RPMI7951 (cell line): ENCODE measurements around the gene DELE1. TPM values are rescaled to one million over a fixed set of nuclear protein-coding genes. Genes with fewer than 3 reads are reported as not detected.
A peak's percentile ranks its signal among the peaks of the same experiment; 100 is the strongest.
"Not testable (repeated sequence)": the region's sequence is repeated elsewhere in the genome, so short reads cannot be mapped to it uniquely, and the experiment has no call there.

ENCODE experiments used
- DNase-seq: peaks from one replicate; pipeline ENCODE4 v3.0.0-alpha.2; 2012; ENCODE audit warnings: low read depth
- total RNA-seq: library from RNA; depleted of rRNA; stranded (reverse); fragments of >200 nt; shearing (Covaris generic); gene quantifications from 2 replicates; pipeline ENCODE4 v1.2.3, GENCODE V29; 2014

The DELE1 gene
- total RNA-seq, 1 experiment from 2014 or later, result 33.9 TPM

GRCh38 chr5:141889282-141889871 is 34.3 kb upstream of the DELE1 start:
- DNase-seq, result peak; percentile 25

DNA sequence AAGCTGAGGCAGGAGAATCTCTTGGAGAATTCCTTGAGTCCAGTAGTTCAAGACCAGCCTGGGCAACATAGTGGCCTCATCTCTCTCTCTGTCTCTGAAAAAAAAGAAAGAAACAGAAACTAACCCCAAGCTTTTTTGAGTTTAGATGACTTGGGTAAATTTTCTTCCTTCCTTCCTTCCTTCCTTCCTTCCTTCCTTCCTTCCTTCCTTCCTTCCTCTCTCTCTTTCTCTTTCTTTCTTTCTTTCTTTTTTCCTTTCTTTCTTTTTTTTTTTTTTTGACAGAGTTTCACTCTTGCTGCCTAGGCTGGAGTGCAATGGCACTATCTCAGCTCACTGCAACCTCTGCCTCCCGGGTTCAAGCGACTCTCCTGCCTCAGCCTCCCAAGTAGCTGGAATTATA is 33.2 kb upstream of the DELE1 start:
- DNase-seq, result not testable (repeated sequence)

DNA sequence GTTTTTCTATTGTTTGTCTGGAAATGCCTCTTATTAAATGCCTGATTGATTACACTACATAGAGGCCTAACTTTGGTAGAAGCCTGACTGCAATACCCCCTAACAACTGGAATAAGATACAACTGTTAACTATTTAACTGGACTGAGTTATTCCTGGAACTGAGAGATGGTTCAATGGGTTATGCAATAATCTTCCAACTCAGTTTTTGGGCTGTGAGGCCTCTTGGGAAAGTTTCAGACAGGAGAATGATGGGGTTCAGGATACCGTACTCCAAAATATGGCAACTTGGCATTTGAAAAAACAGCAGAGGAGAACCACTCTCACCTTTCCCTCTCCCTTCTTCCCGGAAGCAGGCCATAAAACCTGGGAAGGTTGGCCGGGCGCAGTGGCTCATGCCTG is 26.2 kb upstream of the DELE1 start:
- no peak for DNase-seq

GRCh38 chr5:141898448-141899049 is 25.1 kb upstream of the DELE1 start:
- DNase-seq, result no peak

- DNase-seq, result no peak
These were observed 21.5 kb upstream of the DELE1 start for GRCh38 chr5:141902015-141902814.

GRCh38 chr5:141903261-141903660 is 20.4 kb upstream of the DELE1 start:
- DNase-seq, result no peak

DNA sequence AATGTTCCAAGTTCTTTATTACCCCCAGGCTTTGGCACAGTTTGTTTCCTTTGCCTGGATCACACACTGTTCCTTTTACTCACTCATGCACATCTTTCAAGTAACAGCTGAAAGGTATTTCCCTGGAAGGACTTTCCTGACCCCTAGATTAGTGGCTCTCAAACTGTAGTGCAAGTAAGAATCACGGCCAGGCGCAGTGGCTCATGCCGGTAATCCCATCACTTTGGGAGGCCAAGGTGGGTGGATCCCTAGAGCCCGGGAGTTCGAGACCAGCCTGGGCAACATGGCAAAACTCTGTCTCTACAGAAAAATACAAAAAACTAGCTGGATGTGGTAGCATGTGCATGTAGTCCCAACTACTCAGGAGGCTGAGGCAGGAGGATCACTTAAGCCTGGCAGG is 19.1 kb upstream of the DELE1 start:
- DNase-seq, result no peak

GRCh38 chr5:141906517-141906916 is 17.2 kb upstream of the DELE1 start:
- no peak for DNase-seq

DNA sequence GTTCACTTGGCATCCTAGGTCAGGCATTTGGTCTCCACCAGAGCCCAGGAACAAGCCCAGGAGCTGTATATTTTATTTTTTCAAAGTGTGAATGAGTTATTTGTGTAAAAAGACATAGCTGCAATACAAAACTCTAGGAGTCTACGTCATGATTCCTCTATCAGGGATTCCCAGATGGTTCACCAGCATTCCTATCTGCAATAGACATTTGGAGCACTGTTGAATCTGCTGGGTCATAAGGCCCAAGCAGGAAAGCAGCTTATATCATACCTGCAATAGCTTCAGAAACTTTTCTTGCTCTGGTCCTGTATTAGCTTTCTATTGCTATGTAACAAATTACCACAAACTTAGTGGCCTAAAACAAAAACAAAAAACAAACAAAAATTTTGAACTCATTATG is 16.7 kb upstream of the DELE1 start:
- no peak for DNase-seq

GRCh38 chr5:141908796-141909195 is 14.9 kb upstream of the DELE1 start:
- DNase-seq, result peak; percentile 52

GRCh38 chr5:141909212-141909611 is 14.5 kb upstream of the DELE1 start:
- no peak for DNase-seq

DNA sequence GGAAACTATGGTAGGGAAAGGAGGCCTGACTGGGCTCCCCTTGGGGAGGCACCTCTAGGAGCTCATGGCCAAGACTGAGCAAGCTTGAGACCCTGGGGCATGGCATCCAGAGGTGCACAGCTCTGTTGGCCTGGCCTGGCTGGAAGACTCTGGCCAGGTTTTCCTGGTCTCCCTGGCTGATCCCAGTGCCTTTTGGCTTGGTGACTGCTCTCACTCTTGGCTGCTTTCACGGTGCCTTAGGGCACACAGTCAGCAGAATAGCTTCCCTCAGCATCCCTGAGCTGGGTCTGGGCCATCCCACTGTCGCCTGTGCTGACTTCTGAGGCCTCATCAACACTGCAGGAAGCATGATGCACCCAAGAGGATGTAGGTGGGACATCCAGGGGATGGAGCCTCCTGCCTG is 13.4 kb upstream of the DELE1 start:
- peak; percentile 97 for DNase-seq

DNA sequence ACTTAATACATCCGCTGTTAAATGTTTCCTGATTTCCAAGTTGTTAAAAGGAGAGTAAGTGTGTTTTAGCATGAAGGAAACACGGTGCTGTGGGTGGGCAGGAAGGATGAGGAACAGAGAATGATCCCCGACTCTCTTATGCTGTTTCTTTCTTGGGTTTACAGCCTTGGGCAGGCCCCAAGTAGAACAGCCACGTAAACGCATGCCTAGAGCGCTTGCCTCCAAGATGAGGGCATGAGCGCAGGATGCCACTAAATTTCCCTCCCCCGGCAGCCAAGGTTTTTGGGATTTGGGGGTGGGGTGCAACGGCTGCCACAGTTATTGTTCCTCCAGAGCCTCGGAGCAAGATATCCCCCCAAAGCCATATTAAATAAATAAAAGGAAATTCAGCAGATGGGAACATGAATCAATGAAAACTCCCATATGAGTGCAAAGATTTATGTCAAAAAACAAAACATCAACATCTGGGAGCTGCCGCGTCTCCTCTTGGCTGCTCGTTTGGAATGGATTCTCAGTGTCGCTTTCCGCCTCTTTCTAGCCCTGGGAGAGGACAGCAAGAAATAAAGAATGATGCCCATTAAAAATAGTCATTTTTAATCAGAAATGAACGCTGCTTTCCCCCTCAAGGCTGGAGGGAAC is 10.0 kb upstream of the DELE1 start:
- no peak for DNase-seq

DNA sequence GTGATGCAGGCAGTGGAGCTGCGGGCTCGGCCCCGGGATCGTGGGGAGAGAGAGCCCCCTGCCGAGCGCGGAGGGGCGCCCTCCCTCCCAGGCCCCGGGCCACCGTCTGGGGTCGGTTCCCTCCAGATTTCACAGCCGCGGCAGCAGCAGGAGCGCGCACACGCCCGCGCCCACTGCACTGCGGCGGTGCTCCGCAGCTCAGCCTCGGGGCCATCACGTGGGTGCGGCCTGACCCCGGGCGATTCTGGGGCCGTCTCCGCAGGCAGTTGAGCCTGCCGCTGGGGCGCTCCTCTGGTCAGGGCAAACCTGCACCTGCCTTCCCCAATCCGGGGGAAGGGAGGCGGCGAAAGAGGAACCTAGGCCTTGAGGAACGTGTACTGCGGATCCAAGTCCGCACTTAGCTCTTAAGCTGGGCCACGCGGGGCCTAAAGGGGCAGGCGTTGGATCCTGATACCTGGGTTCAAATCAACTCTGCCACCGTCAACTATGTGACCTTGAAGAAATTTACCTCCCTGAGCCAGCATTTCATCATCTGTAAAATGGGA is 9.4 kb upstream of the DELE1 start:
- no peak for DNase-seq

GRCh38 chr5:141914797-141915196 is 8.9 kb upstream of the DELE1 start:
- DNase-seq, result no peak

DNA sequence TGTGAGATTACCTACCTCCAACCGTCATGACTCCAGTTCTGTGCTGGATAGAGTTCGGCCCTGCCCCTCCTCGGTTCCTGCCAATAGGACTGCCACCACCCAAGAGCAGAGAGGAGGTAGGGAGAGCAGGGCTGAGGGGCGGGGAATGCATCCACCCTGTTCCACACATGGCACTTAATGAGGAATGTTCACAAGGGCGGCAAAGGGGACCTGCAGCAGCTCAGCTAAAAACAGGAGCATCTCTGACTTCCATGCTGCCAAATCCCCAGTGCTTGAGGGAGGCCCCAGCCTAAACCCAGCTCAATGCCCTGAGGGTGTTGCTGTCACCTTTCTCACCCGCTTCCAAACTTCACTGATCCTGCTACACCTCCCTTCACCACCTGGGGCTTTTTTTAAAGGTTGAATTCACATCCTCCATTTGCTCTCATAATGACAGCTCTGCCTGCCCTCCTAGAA is 7.8 kb upstream of the DELE1 start:
- DNase-seq, result no peak

- DNase-seq, result no peak
These were observed 7.1 kb upstream of the DELE1 start for GRCh38 chr5:141916522-141916921.

GRCh38 chr5:141917760-141918159 is 5.9 kb upstream of the DELE1 start:
- DNase-seq, result no peak

DNA sequence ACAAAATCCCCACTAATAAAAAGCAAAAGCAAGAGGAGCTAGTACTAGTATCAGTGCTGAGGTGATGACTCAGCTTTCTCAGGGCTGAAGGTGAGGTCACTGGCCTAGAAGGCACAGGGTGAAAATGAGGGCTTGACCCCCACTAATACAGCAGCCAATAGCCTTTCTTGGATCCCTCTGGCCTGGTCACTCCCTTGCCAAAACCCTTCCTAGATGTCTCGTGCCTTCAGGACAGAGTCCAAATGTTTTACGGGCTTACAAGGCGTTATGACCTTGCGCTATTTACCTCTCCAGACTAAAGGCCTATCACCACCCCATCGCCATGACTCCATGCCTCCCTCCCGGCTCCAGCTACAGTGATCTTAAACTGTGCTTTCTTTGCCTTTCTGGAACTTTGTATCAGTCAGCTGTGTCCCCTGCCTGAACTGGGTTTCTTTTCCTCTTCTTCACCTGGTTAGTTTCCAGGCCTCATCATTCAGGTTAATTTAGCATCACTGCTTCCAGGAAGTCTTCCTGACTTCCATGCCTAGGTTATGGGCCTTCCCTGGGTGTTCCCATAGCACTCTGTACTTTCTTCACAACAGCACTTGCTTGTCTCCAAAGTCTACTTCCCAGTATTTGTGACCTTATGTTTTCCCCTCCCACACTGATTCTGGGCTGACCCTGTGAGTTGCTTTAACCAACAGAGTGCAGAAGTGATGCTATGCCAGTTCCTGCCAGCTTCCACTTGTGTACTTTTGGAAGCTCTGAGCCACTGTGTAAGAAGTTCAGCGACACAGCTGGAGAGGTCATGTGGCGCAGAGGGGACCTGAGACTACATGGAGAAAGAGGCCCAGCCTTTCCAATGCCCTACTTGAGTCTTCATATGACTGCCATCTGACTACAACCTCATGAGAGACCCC is 4.2 kb upstream of the DELE1 start:
- no peak for DNase-seq

- no peak for DNase-seq
These were observed 2.9 kb upstream of the DELE1 start for GRCh38 chr5:141920771-141921170.

DNA sequence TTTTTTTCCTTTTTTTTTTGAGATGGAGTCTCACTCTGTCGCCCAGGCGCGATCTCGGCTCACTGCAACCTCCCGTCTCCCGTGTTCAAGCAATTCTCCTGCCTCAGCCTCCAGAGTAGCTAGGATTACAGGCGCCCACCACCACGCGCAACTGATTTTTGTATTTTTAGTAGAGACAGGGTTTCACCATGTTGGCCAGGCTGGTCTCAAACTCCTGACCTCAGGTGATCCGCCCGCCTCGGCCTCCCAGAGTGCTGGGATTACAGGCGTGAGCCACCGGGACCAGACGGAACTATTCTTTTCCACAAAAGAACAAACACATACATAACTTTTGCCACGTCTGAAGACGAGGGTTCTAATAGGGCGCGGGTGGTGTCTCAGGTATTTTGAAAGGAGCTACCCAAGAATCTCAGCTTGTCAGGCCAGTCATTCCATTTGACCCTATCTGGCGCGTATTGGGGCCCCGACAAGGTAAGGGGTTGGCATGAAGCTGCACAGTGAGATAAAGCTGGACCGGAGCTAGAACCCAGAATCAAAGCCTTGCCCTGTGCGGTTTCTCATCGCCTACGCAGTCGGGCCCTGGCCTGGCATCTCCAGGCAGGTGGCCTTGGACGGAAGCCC is 734 bp upstream of the DELE1 start:
- not testable (repeated sequence) for DNase-seq
